ENCODE data around the gene EEF1AKMT3.
"Not testable (repeated sequence)": the region's sequence is repeated elsewhere in the genome, so short reads cannot be mapped to it uniquely, and the experiment has no call there.

EEF1AKMT3 gene

GRCh38 chr12:57815177-57816000 is 43.0 kb downstream of the EEF1AKMT3 start:
- Histone ChIP-seq H3K27me3 (replicated peaks in 2 of 5; ENCODE audit: control insufficient read depth in 4 of 5, insufficient read depth in 5 of 5, low read length in 4 of 5) (no peaks in the 10 kb centered on the region), H3K4me1 (ENCODE audit: control extremely low read depth in 1 of 4, control insufficient read depth in 4 of 4, insufficient read depth in 4 of 4, low read length in 3 of 4) (peaks cover 0 to 10% (median 3%) of the 10 kb centered on the region in 4 experiments), H3K4me3 (ENCODE audit: control insufficient read depth in 1 of 7, extremely low read depth in 1 of 7, insufficient read depth in 4 of 7, low read depth in 2 of 7, low read length in 6 of 7) (no peak overlapping the region), H3K36me3 (ENCODE audit: control insufficient read depth in 4 of 4, insufficient read depth in 4 of 4, low read length in 3 of 4) (peaks cover 7 to 20% (median 10%) of the 10 kb centered on the region in 4 experiments), H3K9me3 (ENCODE audit: control extremely low read depth in 1 of 5, control insufficient read depth in 4 of 5, insufficient read depth in 2 of 5, low read depth in 1 of 5, low read length in 4 of 5) (no peaks in the 10 kb centered on the region), H3K27ac (ENCODE audit: insufficient read depth in 1 of 2, low read depth in 1 of 2, low read length in 2 of 2, poor library complexity in 1 of 2, severe bottlenecking in 2 of 2) (no peak overlapping the region)
- WGBS (ENCODE audit: insufficient coverage) = 95% methylated on average over 9 of the region's 13 CpGs
- DNase-seq = no peak
- ChIA-PET POLR2A (no interaction called here), CTCF (interaction anchor here (0.9 to 5.2 kb wide), 7 partner anchors 9 to 126 kb away, joined by 3 to 39 read pairs (median 5); partner anchors contain the start of gene ATP23)

GRCh38 chr12:57816001-57816854 is 43.8 kb downstream of the EEF1AKMT3 start:
- 88% methylated on average over 2 of the region's 3 CpGs for whole genome bisulfite sequencing (ENCODE audit: insufficient coverage)
- no peak for DNase-seq
- ChIA-PET POLR2A (no interaction called here), CTCF (interaction anchor here (0.9 to 5.2 kb wide), 9 partner anchors 9 to 125 kb away, joined by 3 to 39 read pairs (median 4); partner anchors contain the start of gene ATP23)
- Histone ChIP-seq H3K27me3 (replicated peaks in 2 of 5; ENCODE audit: control insufficient read depth in 4 of 5, insufficient read depth in 5 of 5, low read length in 4 of 5) (no peaks in the 10 kb centered on the region), H3K36me3 (ENCODE audit: control insufficient read depth in 4 of 4, insufficient read depth in 4 of 4, low read length in 3 of 4) (peaks cover 7 to 21% (median 14%) of the 10 kb centered on the region in 4 experiments), H3K4me1 (ENCODE audit: control extremely low read depth in 1 of 4, control insufficient read depth in 4 of 4, insufficient read depth in 4 of 4, low read length in 3 of 4) (peaks cover 0 to 10% (median 3%) of the 10 kb centered on the region in 4 experiments), H3K4me3 (ENCODE audit: control insufficient read depth in 1 of 7, extremely low read depth in 1 of 7, insufficient read depth in 4 of 7, low read depth in 2 of 7, low read length in 6 of 7) (no peak overlapping the region), H3K9me3 (ENCODE audit: control extremely low read depth in 1 of 5, control insufficient read depth in 4 of 5, insufficient read depth in 2 of 5, low read depth in 1 of 5, low read length in 4 of 5) (no peaks in the 10 kb centered on the region), H3K27ac (ENCODE audit: insufficient read depth in 1 of 2, low read depth in 1 of 2, low read length in 2 of 2, poor library complexity in 1 of 2, severe bottlenecking in 2 of 2) (no peak overlapping the region)

DNA sequence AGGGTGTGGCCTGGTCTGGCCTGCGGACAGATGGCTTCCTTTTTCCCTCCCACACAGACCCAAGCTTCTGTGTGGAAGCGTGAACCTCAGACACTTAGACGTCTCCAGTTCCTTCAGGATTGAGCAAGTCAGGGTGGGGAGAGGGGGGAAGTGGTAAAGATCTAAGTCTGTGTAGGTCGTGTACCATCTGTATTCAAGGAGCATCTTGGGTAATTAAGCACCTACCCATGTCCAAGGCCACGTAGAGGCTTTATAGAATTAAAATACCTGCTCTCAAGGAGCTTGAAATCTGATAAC is 44.4 kb downstream of the EEF1AKMT3 start:
- Histone ChIP-seq H3K27me3 (replicated peaks in 2 of 5; ENCODE audit: control insufficient read depth in 4 of 5, insufficient read depth in 5 of 5, low read length in 4 of 5) (no peaks in the 10 kb centered on the region), H3K36me3 (ENCODE audit: control insufficient read depth in 4 of 4, insufficient read depth in 4 of 4, low read length in 3 of 4) (peaks cover 7 to 27% (median 20%) of the 10 kb centered on the region in 4 experiments), H3K9me3 (ENCODE audit: control extremely low read depth in 1 of 5, control insufficient read depth in 4 of 5, insufficient read depth in 2 of 5, low read depth in 1 of 5, low read length in 4 of 5) (no peaks in the 10 kb centered on the region), H3K4me1 (ENCODE audit: control extremely low read depth in 1 of 4, control insufficient read depth in 4 of 4, insufficient read depth in 4 of 4, low read length in 3 of 4) (peaks cover 0 to 10% (median 3%) of the 10 kb centered on the region in 4 experiments), H3K27ac (ENCODE audit: insufficient read depth in 1 of 2, low read depth in 1 of 2, low read length in 2 of 2, poor library complexity in 1 of 2, severe bottlenecking in 2 of 2) (no peak overlapping the region), H3K4me3 (ENCODE audit: control insufficient read depth in 1 of 7, extremely low read depth in 1 of 7, insufficient read depth in 4 of 7, low read depth in 2 of 7, low read length in 6 of 7) (no peak overlapping the region)
- CTCF ChIA-PET = interaction anchor here (0.9 to 5.2 kb wide), 7 partner anchors 8 to 87 kb away, joined by 3 to 39 read pairs (median 13); no protein-coding TSS in a partner anchor
- DNase-seq = no peak
- no CpG with 5 or more reads among the region's 5 CpGs for WGBS (ENCODE audit: insufficient coverage)
- POLR2A ChIA-PET = no interaction called here

GRCh38 chr12:57817261-57817989 is 45.0 kb downstream of the EEF1AKMT3 start:
- CTCF ChIA-PET = interaction anchor here (0.9 to 5.2 kb wide), 9 partner anchors 7 to 86 kb away, joined by 3 to 39 read pairs (median 5); no protein-coding TSS in a partner anchor
- Histone ChIP-seq H3K4me3 (ENCODE audit: control insufficient read depth in 1 of 7, extremely low read depth in 1 of 7, insufficient read depth in 4 of 7, low read depth in 2 of 7, low read length in 6 of 7) (no peak overlapping the region), H3K4me1 (ENCODE audit: control extremely low read depth in 1 of 4, control insufficient read depth in 4 of 4, insufficient read depth in 4 of 4, low read length in 3 of 4) (peaks cover 0 to 10% (median 3%) of the 10 kb centered on the region in 4 experiments), H3K27me3 (replicated peaks in 2 of 5; ENCODE audit: control insufficient read depth in 4 of 5, insufficient read depth in 5 of 5, low read length in 4 of 5) (no peaks in the 10 kb centered on the region), H3K36me3 (ENCODE audit: control insufficient read depth in 4 of 4, insufficient read depth in 4 of 4, low read length in 3 of 4) (peaks cover 7 to 31% (median 26%) of the 10 kb centered on the region in 4 experiments), H3K27ac (ENCODE audit: insufficient read depth in 1 of 2, low read depth in 1 of 2, low read length in 2 of 2, poor library complexity in 1 of 2, severe bottlenecking in 2 of 2) (no peak overlapping the region), H3K9me3 (ENCODE audit: control extremely low read depth in 1 of 5, control insufficient read depth in 4 of 5, insufficient read depth in 2 of 5, low read depth in 1 of 5, low read length in 4 of 5) (no peaks in the 10 kb centered on the region)
- DNase-seq = no peak
- 96% methylated on average over 8 of the region's 8 CpGs for WGBS (ENCODE audit: insufficient coverage)
- POLR2A ChIA-PET = no interaction called here

GRCh38 chr12:57817990-57818331 is 45.5 kb downstream of the EEF1AKMT3 start:
- H3K27me3 ChIP-seq (replicated peaks in 2 of 5; ENCODE audit: control insufficient read depth in 4 of 5, insufficient read depth in 5 of 5, low read length in 4 of 5); H3K4me3 ChIP-seq (ENCODE audit: control insufficient read depth in 1 of 7, extremely low read depth in 1 of 7, insufficient read depth in 4 of 7, low read depth in 2 of 7, low read length in 6 of 7); POLR2A ChIA-PET; H3K27ac ChIP-seq (ENCODE audit: insufficient read depth in 1 of 2, low read depth in 1 of 2, low read length in 2 of 2, poor library complexity in 1 of 2, severe bottlenecking in 2 of 2); H3K9me3 ChIP-seq (ENCODE audit: control extremely low read depth in 1 of 5, control insufficient read depth in 4 of 5, insufficient read depth in 2 of 5, low read depth in 1 of 5, low read length in 4 of 5); DNase-seq: not testable (repeated sequence)
- CTCF ChIA-PET = interaction anchor here (1.1 to 5.2 kb wide), 10 partner anchors 10 to 86 kb away, joined by 3 to 39 read pairs (median 4); partner anchors contain the start of gene TSFM
- Histone ChIP-seq H3K4me1 (ENCODE audit: control extremely low read depth in 1 of 4, control insufficient read depth in 4 of 4, insufficient read depth in 4 of 4, low read length in 3 of 4) (peaks cover 0 to 10% (median 3%) of the 10 kb centered on the region in 4 experiments), H3K36me3 (ENCODE audit: control insufficient read depth in 4 of 4, insufficient read depth in 4 of 4, low read length in 3 of 4) (peaks cover 12 to 36% (median 31%) of the 10 kb centered on the region in 4 experiments)
- 100% methylated on average over 1 of the region's 3 CpGs for WGBS (ENCODE audit: insufficient coverage)

DNA sequence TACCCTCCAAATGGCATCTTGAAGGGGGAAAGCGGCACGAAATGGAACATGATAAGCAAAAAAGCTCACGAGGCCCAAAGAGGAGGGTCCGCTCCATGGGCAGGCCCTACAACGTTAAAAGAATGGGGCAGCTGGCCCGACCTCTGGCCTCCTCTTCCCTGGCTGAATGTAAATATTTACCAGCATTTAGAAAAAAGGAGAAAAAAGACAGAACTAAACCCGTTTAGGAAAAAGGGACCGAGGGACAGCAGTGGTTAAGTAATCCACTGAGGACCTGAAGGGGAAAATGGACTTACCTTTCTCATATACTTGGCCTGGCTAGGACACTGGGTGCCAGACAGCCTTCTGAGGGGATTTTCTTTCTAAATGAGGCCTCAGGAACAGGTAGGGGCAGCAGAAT is 47.7 kb downstream of the EEF1AKMT3 start:
- DNase-seq; H3K4me3 ChIP-seq (ENCODE audit: control insufficient read depth in 1 of 7, extremely low read depth in 1 of 7, insufficient read depth in 4 of 7, low read depth in 2 of 7, low read length in 6 of 7); POLR2A ChIA-PET; H3K9me3 ChIP-seq (ENCODE audit: control extremely low read depth in 1 of 5, control insufficient read depth in 4 of 5, insufficient read depth in 2 of 5, low read depth in 1 of 5, low read length in 4 of 5); H3K27ac ChIP-seq (ENCODE audit: insufficient read depth in 1 of 2, low read depth in 1 of 2, low read length in 2 of 2, poor library complexity in 1 of 2, severe bottlenecking in 2 of 2); H3K27me3 ChIP-seq (replicated peaks in 2 of 5; ENCODE audit: control insufficient read depth in 4 of 5, insufficient read depth in 5 of 5, low read length in 4 of 5): not testable (repeated sequence)
- CTCF ChIA-PET = interaction anchor here (1.1 to 2.3 kb wide), 6 partner anchors 8 to 86 kb away, joined by 3 to 12 read pairs (median 4); no protein-coding TSS in a partner anchor
- 98% methylated on average over 6 of the region's 8 CpGs for WGBS (ENCODE audit: insufficient coverage)
- H3K36me3 ChIP-seq (ENCODE audit: control insufficient read depth in 4 of 4, insufficient read depth in 4 of 4, low read length in 3 of 4) = peaks cover 19 to 53% (median 52%) of the 10 kb centered on the region in 4 experiments
- peaks cover 0 to 10% (median 3%) of the 10 kb centered on the region in 4 experiments for H3K4me1 ChIP-seq (ENCODE audit: control extremely low read depth in 1 of 4, control insufficient read depth in 4 of 4, insufficient read depth in 4 of 4, low read length in 3 of 4)

Measured in common myeloid progenitor, CD34-positive (primary cell).